GM12878 (cell line): ENCODE data around the gene VGF.

Source experiments
- ETV6 ChIP-seq, 2 experiments: fragments of 450-650 bp in 1 of 2; IDR thresholded peaks in 1 of 2; conservative IDR thresholded peaks in 1 of 2; 2 replicates each; pipeline ENCODE4 v1.6.1; 2014; ENCODE audit warnings: antibody characterized with exemption in 1 of 2, borderline replicate concordance in 1 of 2, low read depth in 1 of 2, mild to moderate bottlenecking in 1 of 2, moderate library complexity in 1 of 2
- EZH2 ChIP-seq: IDR thresholded peaks from 2 replicates; pipeline ENCODE4 v1.6.1; 2012; ENCODE audit warnings: low read depth, mild to moderate bottlenecking, control low read depth, inconsistent platforms, low read length, borderline replicate concordance; ENCODE audit not compliant: control insufficient read depth
- LARP7 ChIP-seq: fragments of 450-650 bp; IDR thresholded peaks from 2 replicates; pipeline ENCODE4 v1.6.1; 2017; ENCODE audit warnings: mild to moderate bottlenecking
- POLR2A ChIP-seq: IDR thresholded peaks from 2 replicates; pipeline ENCODE4 v1.6.1; 2011; ENCODE audit warnings: low read depth, mild to moderate bottlenecking, low read length
- POLR2AphosphoS5 ChIP-seq: IDR thresholded peaks from 2 replicates; pipeline ENCODE4 v1.6.1; 2011; ENCODE audit warnings: mild to moderate bottlenecking, low read length, inconsistent platforms
- RCOR1 ChIP-seq: conservative IDR thresholded peaks from 2 replicates; pipeline ENCODE4 v1.6.1; 2012; ENCODE audit warnings: low read depth, low read length, improper control_type of control experiment
- TF ChIP-seq, protein P1 (sequence below): fragments of 450-650 bp; IDR thresholded peaks from 2 replicates; pipeline ENCODE4 v1.6.1; 2017; ENCODE audit warnings: mild to moderate bottlenecking, low read depth, inconsistent platforms; ENCODE audit not compliant: poor library complexity, severe bottlenecking

DNA sequence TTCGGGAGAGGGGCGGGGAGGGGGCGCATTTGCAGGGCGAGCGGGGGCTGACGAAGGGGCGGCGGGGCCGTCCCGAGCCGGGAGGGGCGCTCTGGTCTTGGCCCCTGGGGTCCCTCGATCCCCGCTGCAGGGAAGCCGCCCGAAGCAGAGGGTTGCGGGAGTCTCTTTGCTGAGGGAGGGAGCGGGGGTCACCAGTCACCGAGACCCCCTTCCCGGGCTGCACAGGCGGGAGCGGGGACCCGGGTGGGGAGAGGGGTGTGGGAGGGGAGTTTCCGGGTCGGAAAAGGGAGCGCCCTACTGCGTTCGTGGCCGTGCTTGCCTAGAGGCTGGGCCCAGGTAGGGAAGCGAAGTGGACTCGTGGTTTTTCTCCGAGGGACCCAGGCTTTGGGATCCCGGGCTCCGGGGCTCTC is 10.7 kb downstream of the VGF start:
- TF ChIP-seq LARP7: no peak
- TF ChIP-seq ETV6 (conservative IDR thresholded peaks at IDR 0.05 in 1 of 2, IDR thresholded peaks at IDR 0.05 in 1 of 2; ENCODE audit: borderline replicate concordance in 1 of 2, low read depth in 1 of 2): no peak
- TF ChIP-seq POLR2AphosphoS5: no peak
- no peak for TF ChIP-seq EZH2
- TF ChIP-seq POLR2A: no peak
- TF ChIP-seq, protein P1, sequence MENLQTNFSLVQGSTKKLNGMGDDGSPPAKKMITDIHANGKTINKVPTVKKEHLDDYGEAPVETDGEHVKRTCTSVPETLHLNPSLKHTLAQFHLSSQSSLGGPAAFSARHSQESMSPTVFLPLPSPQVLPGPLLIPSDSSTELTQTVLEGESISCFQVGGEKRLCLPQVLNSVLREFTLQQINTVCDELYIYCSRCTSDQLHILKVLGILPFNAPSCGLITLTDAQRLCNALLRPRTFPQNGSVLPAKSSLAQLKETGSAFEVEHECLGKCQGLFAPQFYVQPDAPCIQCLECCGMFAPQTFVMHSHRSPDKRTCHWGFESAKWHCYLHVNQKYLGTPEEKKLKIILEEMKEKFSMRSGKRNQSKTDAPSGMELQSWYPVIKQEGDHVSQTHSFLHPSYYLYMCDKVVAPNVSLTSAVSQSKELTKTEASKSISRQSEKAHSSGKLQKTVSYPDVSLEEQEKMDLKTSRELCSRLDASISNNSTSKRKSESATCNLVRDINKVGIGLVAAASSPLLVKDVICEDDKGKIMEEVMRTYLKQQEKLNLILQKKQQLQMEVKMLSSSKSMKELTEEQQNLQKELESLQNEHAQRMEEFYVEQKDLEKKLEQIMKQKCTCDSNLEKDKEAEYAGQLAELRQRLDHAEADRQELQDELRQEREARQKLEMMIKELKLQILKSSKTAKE: no peak
- no peak for TF ChIP-seq RCOR1
